Measurements from ENCODE around the gene NUDT1. TPM values are rescaled to one million over a fixed set of nuclear protein-coding genes. Genes with fewer than 3 reads are reported as not detected.

The NUDT1 gene
- polyA plus RNA-seq, 2 donors, result 24.7 to 41.0 TPM

DNA sequence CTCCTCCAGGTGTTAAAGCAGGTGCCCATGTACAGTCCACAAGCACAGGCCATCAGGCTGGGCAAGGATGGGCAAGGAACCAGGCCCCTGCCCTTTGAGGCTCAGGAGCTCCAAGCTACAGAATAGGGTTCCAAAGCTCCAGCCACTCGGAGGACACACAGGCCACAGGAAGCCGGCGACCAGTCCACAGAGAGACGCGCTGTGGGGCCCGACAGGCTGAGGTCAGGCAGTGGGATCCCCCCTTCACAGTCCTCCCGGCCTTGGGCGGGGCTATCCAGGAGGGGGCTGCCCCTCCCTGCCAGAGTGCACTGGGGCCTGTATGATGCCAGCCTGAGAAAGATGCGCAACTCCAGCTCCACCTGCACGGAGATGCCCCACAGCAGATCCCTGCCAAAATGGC is 43.3 kb upstream of the NUDT1 start:
- 89% methylated on average over 10 of the region's 10 CpGs for WGBS, 2 donors

GRCh38 chr7:2199528-2199927 is 42.5 kb upstream of the NUDT1 start:
- Histone ChIP-seq H3K9me3 (ENCODE audit: control insufficient read depth in 2 of 2, insufficient read depth in 1 of 2, low read depth in 1 of 2, low read length in 1 of 2) (no peaks in the 10 kb centered on the region), H3K36me3 (ENCODE audit: control insufficient read depth in 2 of 2, insufficient read depth in 2 of 2, low read length in 1 of 2) (peaks cover 10 to 23% of the 10 kb centered on the region in 2 donors), H3K27ac (ENCODE audit: low read depth in 2 of 2, low read length in 1 of 2) (no peak overlapping the region), H3K4me3 (ENCODE audit: low read depth in 1 of 2, low read length in 2 of 2) (no peak overlapping the region), H3K27me3 (ENCODE audit: control insufficient read depth in 1 of 2, insufficient read depth in 2 of 2, low read length in 2 of 2) (no peaks in the 10 kb centered on the region), H3K4me1 (ENCODE audit: control insufficient read depth in 2 of 2, insufficient read depth in 2 of 2, low read length in 1 of 2) (peaks cover 0 to 9% of the 10 kb centered on the region in 2 donors)
- WGBS, 2 donors, result 94 to 96% methylated on average over 16 of the region's 16 CpGs

More for the DNA sequence above, 43.3 kb upstream of the NUDT1 start:
- Histone ChIP-seq H3K27ac (ENCODE audit: low read depth in 2 of 2, low read length in 1 of 2) (no peak overlapping the region), H3K4me3 (ENCODE audit: low read depth in 1 of 2, low read length in 2 of 2) (no peak overlapping the region), H3K36me3 (ENCODE audit: control insufficient read depth in 2 of 2, insufficient read depth in 2 of 2, low read length in 1 of 2) (peaks cover 10 to 23% of the 10 kb centered on the region in 2 donors), H3K9me3 (ENCODE audit: control insufficient read depth in 2 of 2, insufficient read depth in 1 of 2, low read depth in 1 of 2, low read length in 1 of 2) (no peaks in the 10 kb centered on the region), H3K4me1 (ENCODE audit: control insufficient read depth in 2 of 2, insufficient read depth in 2 of 2, low read length in 1 of 2) (peaks cover 0 to 9% of the 10 kb centered on the region in 2 donors), H3K27me3 (ENCODE audit: control insufficient read depth in 1 of 2, insufficient read depth in 2 of 2, low read length in 2 of 2) (no peaks in the 10 kb centered on the region)

GRCh38 chr7:2199956-2200583 is 42.0 kb upstream of the NUDT1 start:
- peaks cover 10 to 23% of the 10 kb centered on the region in 2 donors for H3K36me3 ChIP-seq (ENCODE audit: control insufficient read depth in 2 of 2, insufficient read depth in 2 of 2, low read length in 1 of 2)
- 95% methylated on average over 18 to 25 of the region's 25 CpGs for WGBS, 2 donors

DNA sequence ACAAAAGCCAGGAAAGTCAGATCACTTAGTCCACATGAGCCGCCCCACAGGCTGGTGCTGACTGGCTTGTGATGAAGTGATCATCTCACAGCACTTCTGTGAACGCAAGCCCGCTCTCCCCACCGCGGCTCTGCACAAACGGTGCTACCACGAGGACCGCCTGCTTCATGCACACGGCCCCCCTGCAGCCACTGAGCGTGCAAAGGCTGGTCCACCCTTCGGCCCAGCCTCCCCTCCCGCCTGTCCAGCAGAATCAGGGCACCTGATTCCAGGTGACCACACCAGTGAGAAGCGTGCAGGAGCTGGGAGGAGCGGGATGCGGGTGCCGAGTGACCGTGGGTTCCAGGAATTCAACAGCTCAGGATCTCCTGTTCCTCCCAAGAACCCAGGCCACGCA is 41.4 kb upstream of the NUDT1 start:
- Histone ChIP-seq H3K9me3 (ENCODE audit: control insufficient read depth in 2 of 2, insufficient read depth in 1 of 2, low read depth in 1 of 2, low read length in 1 of 2) (no peaks in the 10 kb centered on the region), H3K27ac (ENCODE audit: low read depth in 2 of 2, low read length in 1 of 2) (no peak overlapping the region), H3K36me3 (ENCODE audit: control insufficient read depth in 2 of 2, insufficient read depth in 2 of 2, low read length in 1 of 2) (peaks cover 10 to 25% of the 10 kb centered on the region in 2 donors), H3K27me3 (ENCODE audit: control insufficient read depth in 1 of 2, insufficient read depth in 2 of 2, low read length in 2 of 2) (no peaks in the 10 kb centered on the region), H3K4me3 (ENCODE audit: low read depth in 1 of 2, low read length in 2 of 2) (no peak overlapping the region), H3K4me1 (ENCODE audit: control insufficient read depth in 2 of 2, insufficient read depth in 2 of 2, low read length in 1 of 2) (peaks cover 0 to 8% of the 10 kb centered on the region in 2 donors)
- WGBS, 2 donors, result 95% methylated on average over 18 of the region's 18 CpGs

More at GRCh38 chr7:2199956-2200583, 42.0 kb upstream of the NUDT1 start:
- H3K4me3 ChIP-seq (ENCODE audit: low read depth in 1 of 2, low read length in 2 of 2), result no peak overlapping the region
- H3K27me3 ChIP-seq (ENCODE audit: control insufficient read depth in 1 of 2, insufficient read depth in 2 of 2, low read length in 2 of 2), result no peaks in the 10 kb centered on the region
- H3K27ac ChIP-seq (ENCODE audit: low read depth in 2 of 2, low read length in 1 of 2), result no peak overlapping the region
- peaks cover 0 to 9% of the 10 kb centered on the region in 2 donors for H3K4me1 ChIP-seq (ENCODE audit: control insufficient read depth in 2 of 2, insufficient read depth in 2 of 2, low read length in 1 of 2)
- no peaks in the 10 kb centered on the region for H3K9me3 ChIP-seq (ENCODE audit: control insufficient read depth in 2 of 2, insufficient read depth in 1 of 2, low read depth in 1 of 2, low read length in 1 of 2)

DNA sequence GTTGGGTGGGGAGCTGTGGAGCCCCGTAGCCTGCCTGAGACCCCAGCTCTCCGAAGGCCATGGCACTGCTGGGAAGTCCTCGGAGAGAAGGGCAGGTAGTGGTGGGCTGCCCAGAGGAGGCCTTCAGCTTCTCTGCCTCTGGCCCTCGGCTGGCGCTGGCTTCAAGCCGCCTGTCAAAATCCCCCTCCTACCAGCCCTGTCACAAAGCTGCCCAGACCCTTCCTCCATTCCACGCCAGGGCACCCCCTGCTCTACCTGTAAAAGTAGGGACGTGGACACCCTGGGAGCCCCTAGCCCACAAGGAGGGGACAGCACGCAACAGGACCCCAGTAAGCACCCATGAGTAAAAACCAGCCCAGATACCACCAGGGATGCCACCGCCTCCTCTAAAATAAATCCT is 40.9 kb upstream of the NUDT1 start:
- Histone ChIP-seq H3K27ac (ENCODE audit: low read depth in 2 of 2, low read length in 1 of 2) (no peak overlapping the region), H3K27me3 (ENCODE audit: control insufficient read depth in 1 of 2, insufficient read depth in 2 of 2, low read length in 2 of 2) (no peaks in the 10 kb centered on the region), H3K4me3 (ENCODE audit: low read depth in 1 of 2, low read length in 2 of 2) (no peak overlapping the region), H3K9me3 (ENCODE audit: control insufficient read depth in 2 of 2, insufficient read depth in 1 of 2, low read depth in 1 of 2, low read length in 1 of 2) (no peaks in the 10 kb centered on the region), H3K36me3 (ENCODE audit: control insufficient read depth in 2 of 2, insufficient read depth in 2 of 2, low read length in 1 of 2) (peaks cover 8 to 25% of the 10 kb centered on the region in 2 donors), H3K4me1 (ENCODE audit: control insufficient read depth in 2 of 2, insufficient read depth in 2 of 2, low read length in 1 of 2) (peaks cover 0 to 6% of the 10 kb centered on the region in 2 donors)
- WGBS, 2 donors, result 95 to 96% methylated on average over 9 to 10 of the region's 10 CpGs

DNA sequence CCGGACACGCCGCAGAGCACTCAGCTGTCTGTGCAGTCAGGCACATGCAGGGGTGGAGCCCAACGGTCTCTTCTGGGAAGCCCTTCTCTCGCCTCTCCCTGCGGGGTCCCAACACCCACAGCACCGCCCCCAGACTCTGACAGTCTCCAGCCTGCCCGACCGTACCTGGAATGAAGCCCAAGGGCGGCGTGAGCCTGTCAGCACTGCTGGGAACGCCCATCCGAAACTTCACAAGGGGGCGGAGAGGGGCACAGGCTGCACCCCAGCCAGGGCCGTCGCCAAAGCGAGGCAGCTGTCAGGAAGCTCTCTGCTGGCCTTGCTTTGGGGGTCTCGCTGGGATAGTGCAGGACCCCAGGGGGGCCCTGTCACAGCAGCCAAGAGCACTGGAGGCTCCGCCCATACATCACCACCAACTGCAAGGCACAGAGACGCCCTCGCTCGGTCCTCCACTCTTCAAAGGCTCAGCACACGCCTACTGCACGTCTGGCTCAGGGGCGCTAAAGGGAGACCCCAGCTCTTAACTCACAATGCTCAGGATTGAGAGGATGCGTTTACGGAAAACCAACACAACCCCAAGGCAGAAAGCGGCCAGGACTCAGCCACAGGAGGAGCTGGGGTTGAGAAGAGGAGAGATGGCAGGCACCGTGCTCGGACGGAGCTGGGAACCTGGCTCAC is 40.2 kb upstream of the NUDT1 start:
- Histone ChIP-seq H3K9me3 (ENCODE audit: control insufficient read depth in 2 of 2, insufficient read depth in 1 of 2, low read depth in 1 of 2, low read length in 1 of 2) (no peaks in the 10 kb centered on the region), H3K27me3 (ENCODE audit: control insufficient read depth in 1 of 2, insufficient read depth in 2 of 2, low read length in 2 of 2) (no peaks in the 10 kb centered on the region), H3K4me3 (ENCODE audit: low read depth in 1 of 2, low read length in 2 of 2) (no peak overlapping the region), H3K36me3 (ENCODE audit: control insufficient read depth in 2 of 2, insufficient read depth in 2 of 2, low read length in 1 of 2) (peaks cover 5 to 25% of the 10 kb centered on the region in 2 donors), H3K4me1 (ENCODE audit: control insufficient read depth in 2 of 2, insufficient read depth in 2 of 2, low read length in 1 of 2) (peaks cover 0 to under 1% of the 10 kb centered on the region in 2 donors), H3K27ac (ENCODE audit: low read depth in 2 of 2, low read length in 1 of 2) (no peak overlapping the region)
- 86% methylated on average over 31 of the region's 31 CpGs for WGBS, 2 donors

DNA sequence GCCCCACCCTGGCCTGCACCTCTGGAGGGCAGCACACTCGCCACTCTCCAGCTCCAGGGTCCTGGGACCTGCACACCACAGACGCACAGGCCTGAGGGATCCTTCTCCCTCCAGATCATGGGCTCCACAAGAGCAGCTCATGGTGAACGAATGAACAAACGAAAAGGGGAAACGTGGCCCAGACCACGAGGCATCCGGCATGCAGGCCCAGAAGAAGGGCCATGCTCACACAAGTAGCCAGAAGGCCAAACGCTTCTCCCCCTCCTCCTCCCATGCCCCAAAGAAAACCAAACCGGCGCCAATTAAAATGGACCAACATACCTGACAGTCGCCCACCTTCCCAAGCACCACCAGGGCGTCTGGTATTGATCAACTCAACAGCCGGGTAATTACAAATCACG is 39.7 kb upstream of the NUDT1 start:
- 91 to 94% methylated on average over 14 of the region's 14 CpGs for WGBS, 2 donors
- Histone ChIP-seq H3K27ac (ENCODE audit: low read depth in 2 of 2, low read length in 1 of 2) (no peak overlapping the region), H3K36me3 (ENCODE audit: control insufficient read depth in 2 of 2, insufficient read depth in 2 of 2, low read length in 1 of 2) (peaks cover 5 to 25% of the 10 kb centered on the region in 2 donors), H3K9me3 (ENCODE audit: control insufficient read depth in 2 of 2, insufficient read depth in 1 of 2, low read depth in 1 of 2, low read length in 1 of 2) (no peaks in the 10 kb centered on the region), H3K27me3 (ENCODE audit: control insufficient read depth in 1 of 2, insufficient read depth in 2 of 2, low read length in 2 of 2) (no peaks in the 10 kb centered on the region), H3K4me1 (ENCODE audit: control insufficient read depth in 2 of 2, insufficient read depth in 2 of 2, low read length in 1 of 2) (no peaks in the 10 kb centered on the region), H3K4me3 (ENCODE audit: low read depth in 1 of 2, low read length in 2 of 2) (no peak overlapping the region)

DNA sequence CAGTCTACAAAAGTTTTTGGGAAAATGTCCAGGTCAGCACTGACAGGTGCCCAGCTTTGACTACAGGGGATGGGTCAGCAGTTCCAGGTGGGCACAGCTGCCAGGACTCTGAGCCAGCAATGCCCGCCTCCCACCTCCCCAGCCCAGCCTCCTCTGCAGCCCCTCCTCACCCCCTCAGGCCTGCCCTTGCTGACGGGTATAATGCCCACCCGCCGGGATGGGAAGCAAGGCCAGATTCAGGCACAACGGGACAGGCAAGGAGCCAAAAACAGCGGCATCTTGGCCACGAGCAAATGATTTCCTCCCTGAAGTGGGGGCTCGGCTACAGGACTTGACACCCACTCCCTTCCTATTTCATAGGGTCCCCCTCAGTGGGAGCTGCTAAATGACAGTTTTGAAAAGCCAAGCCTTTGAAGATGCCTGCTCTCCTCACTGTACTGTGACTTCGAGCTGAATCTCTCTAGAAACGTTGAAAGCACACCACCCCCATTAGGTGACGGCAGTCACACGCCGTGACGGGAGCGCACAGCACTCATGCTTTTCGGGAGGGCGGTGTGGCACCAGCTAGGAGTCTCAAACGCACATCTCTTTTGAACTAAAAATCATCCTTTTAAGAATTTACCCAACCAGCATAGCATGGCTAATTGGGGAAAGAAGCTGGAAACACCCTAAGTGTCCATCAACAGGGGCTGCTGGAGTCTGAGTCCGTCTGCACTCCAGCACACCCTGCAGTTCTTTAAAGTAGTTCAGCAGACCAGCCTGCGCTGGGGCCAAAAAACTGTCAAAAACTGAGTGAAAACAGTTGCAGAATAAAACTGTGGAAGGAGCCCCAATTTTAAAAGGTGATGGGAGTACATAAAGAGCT is 38.9 kb upstream of the NUDT1 start:
- 84 to 85% methylated on average over 20 of the region's 20 CpGs for WGBS, 2 donors

GRCh38 chr7:2203766-2204300 is 38.2 kb upstream of the NUDT1 start:
- Histone ChIP-seq H3K4me1 (ENCODE audit: control insufficient read depth in 2 of 2, insufficient read depth in 2 of 2, low read length in 1 of 2) (no peaks in the 10 kb centered on the region), H3K9me3 (ENCODE audit: control insufficient read depth in 2 of 2, insufficient read depth in 1 of 2, low read depth in 1 of 2, low read length in 1 of 2) (no peaks in the 10 kb centered on the region), H3K36me3 (ENCODE audit: control insufficient read depth in 2 of 2, insufficient read depth in 2 of 2, low read length in 1 of 2) (peaks cover 5 to 33% of the 10 kb centered on the region in 2 donors), H3K4me3 (ENCODE audit: low read depth in 1 of 2, low read length in 2 of 2) (no peak overlapping the region), H3K27ac (ENCODE audit: low read depth in 2 of 2, low read length in 1 of 2) (no peak overlapping the region), H3K27me3 (ENCODE audit: control insufficient read depth in 1 of 2, insufficient read depth in 2 of 2, low read length in 2 of 2) (no peaks in the 10 kb centered on the region)
- WGBS, 2 donors, result 72 to 75% methylated on average over 13 of the region's 13 CpGs

More for the DNA sequence above, 38.9 kb upstream of the NUDT1 start:
- Histone ChIP-seq H3K36me3 (ENCODE audit: control insufficient read depth in 2 of 2, insufficient read depth in 2 of 2, low read length in 1 of 2) (peaks cover 5 to 28% of the 10 kb centered on the region in 2 donors), H3K4me3 (ENCODE audit: low read depth in 1 of 2, low read length in 2 of 2) (no peak overlapping the region), H3K27ac (ENCODE audit: low read depth in 2 of 2, low read length in 1 of 2) (no peak overlapping the region), H3K4me1 (ENCODE audit: control insufficient read depth in 2 of 2, insufficient read depth in 2 of 2, low read length in 1 of 2) (no peaks in the 10 kb centered on the region), H3K9me3 (ENCODE audit: control insufficient read depth in 2 of 2, insufficient read depth in 1 of 2, low read depth in 1 of 2, low read length in 1 of 2) (no peaks in the 10 kb centered on the region), H3K27me3 (ENCODE audit: control insufficient read depth in 1 of 2, insufficient read depth in 2 of 2, low read length in 2 of 2) (no peaks in the 10 kb centered on the region)

Data from esophagus (tissue), 2 donors.